Measurements from ENCODE around the gene NPIPB2. TPM values are rescaled to one million over a fixed set of nuclear protein-coding genes. Genes with fewer than 3 reads are reported as not detected.

The NPIPB2 gene
- total and polyA plus RNA-seq, 2 of the 13 experiments (the other 11 are each of a cell fraction or from before 2014, with no cell fraction given), result 1.8 to 4.1 TPM

- TF ChIP-seq ZNF280D (CRISPR knock-in tag; IDR thresholded peaks at IDR 0.05) (0 out of 2 replicates have a peak, but pooled peaks have one; percentile 15), ZNF326 (CRISPR knock-in tag; IDR thresholded peaks at IDR 0.05; ENCODE audit: borderline replicate concordance) (no peak), RFX5 (IDR thresholded peaks at IDR 0.05; ENCODE audit: low read depth, low read length) (no peak), TBX2 (CRISPR knock-in tag; IDR thresholded peaks at IDR 0.05; ENCODE audit: borderline replicate concordance) (no peak), ZBTB34 (CRISPR knock-in tag; IDR thresholded peaks at IDR 0.05) (no peak; the same call in none of the 2 replicates), BRD4 (CRISPR knock-in tag; IDR thresholded peaks at IDR 0.05) (no peak), AKNA (CRISPR knock-in tag; IDR thresholded peaks at IDR 0.05; ENCODE audit: borderline replicate concordance) (no peak; the same call in 1 of the 2 replicates), ZNF383 (CRISPR knock-in tag; IDR thresholded peaks at IDR 0.05; ENCODE audit: borderline replicate concordance) (no peak), KLF9 (CRISPR knock-in tag; IDR thresholded peaks at IDR 0.05; ENCODE audit: low read depth) (no peak), ZNF274 (CRISPR knock-in tag; IDR thresholded peaks at IDR 0.05) (no peak), ZNF562 (CRISPR knock-in tag; IDR thresholded peaks at IDR 0.05; ENCODE audit: borderline replicate concordance) (no peak), ZNF331 (CRISPR knock-in tag; IDR thresholded peaks at IDR 0.05) (peak; percentile 66; the same call in 1 of the 2 replicates), BORCS8-MEF2B (CRISPR knock-in tag; IDR thresholded peaks at IDR 0.05) (no peak), KDM5A (IDR thresholded peaks at IDR 0.05; ENCODE audit: borderline replicate concordance, low read length) (0 out of 2 replicates have a peak, but pooled peaks have one; percentile 79), ZNF768 (CRISPR knock-in tag; IDR thresholded peaks at IDR 0.05) (no peak), ATRX (CRISPR knock-in tag; IDR thresholded peaks at IDR 0.05; ENCODE audit: borderline replicate concordance) (no peak), MLLT10 (CRISPR knock-in tag; IDR thresholded peaks at IDR 0.05) (no peak), FOXA3 (CRISPR knock-in tag; IDR thresholded peaks at IDR 0.05) (peak; percentile 86), THAP7 (CRISPR knock-in tag; IDR thresholded peaks at IDR 0.05) (no peak; the same call in 1 of the 2 replicates)
Measured at GRCh38 chr16:11916524-11917285, 25.1 kb downstream of the NPIPB2 start (continued).
